Measurements from ENCODE around the gene ADORA2A.

Gene ADORA2A

GRCh38 chr22:24427500-24428164, at the start of gene ADORA2A:
Gene ADORA2A (plus strand): TSS chr22:24427599. CDS start chr22:24433405, 5,806 bp downstream.
- TF ChIP-seq CTCF (IDR thresholded peaks at IDR 0.05; ENCODE audit: extremely low read depth, missing control alignments): no peak
- peak; percentile 76 for DNase-seq (ENCODE audit: low spot score)

- no peak for DNase-seq (ENCODE audit: low spot score)
- no peak for TF ChIP-seq CTCF (IDR thresholded peaks at IDR 0.05; ENCODE audit: extremely low read depth, missing control alignments)
These were observed 47.9 kb upstream of the ADORA2A start for GRCh38 chr22:24379536-24379935.

- DNase-seq (ENCODE audit: low spot score): no peak
These were observed 47.0 kb upstream of the ADORA2A start for GRCh38 chr22:24380220-24380904.

GRCh38 chr22:24380905-24381230, 46.5 kb upstream of the ADORA2A start:
- no peak for TF ChIP-seq CTCF (IDR thresholded peaks at IDR 0.05; ENCODE audit: extremely low read depth, missing control alignments)
- no peak for DNase-seq (ENCODE audit: low spot score)

More at GRCh38 chr22:24380220-24380904, 47.0 kb upstream of the ADORA2A start:
- no peak for TF ChIP-seq CTCF (IDR thresholded peaks at IDR 0.05; ENCODE audit: extremely low read depth, missing control alignments)

GRCh38 chr22:24383061-24383460, 44.3 kb upstream of the ADORA2A start:
- DNase-seq (ENCODE audit: low spot score): no peak
- TF ChIP-seq CTCF (IDR thresholded peaks at IDR 0.05; ENCODE audit: extremely low read depth, missing control alignments): no peak

- DNase-seq (ENCODE audit: low spot score): no peak
- no peak for TF ChIP-seq CTCF (IDR thresholded peaks at IDR 0.05; ENCODE audit: extremely low read depth, missing control alignments)
These were observed 43.3 kb upstream of the ADORA2A start for GRCh38 chr22:24384131-24384530.

- TF ChIP-seq CTCF (IDR thresholded peaks at IDR 0.05; ENCODE audit: extremely low read depth, missing control alignments): no peak
- DNase-seq (ENCODE audit: low spot score): no peak
These were observed 40.4 kb upstream of the ADORA2A start for GRCh38 chr22:24386937-24387471.
